ENCODE measurements around the gene GNA15.

GRCh38 chr19:3098141-3098514 is 37.7 kb upstream of the GNA15 start:
- TF ChIP-seq CTCF (IDR thresholded peaks at IDR 0.05) = no peak
- TF ChIP-seq POLR2A (IDR thresholded peaks at IDR 0.05) = no peak

Data from esophagus squamous epithelium (tissue), 4 donors.